ENCODE measurements around the gene ZFP91.

DNA sequence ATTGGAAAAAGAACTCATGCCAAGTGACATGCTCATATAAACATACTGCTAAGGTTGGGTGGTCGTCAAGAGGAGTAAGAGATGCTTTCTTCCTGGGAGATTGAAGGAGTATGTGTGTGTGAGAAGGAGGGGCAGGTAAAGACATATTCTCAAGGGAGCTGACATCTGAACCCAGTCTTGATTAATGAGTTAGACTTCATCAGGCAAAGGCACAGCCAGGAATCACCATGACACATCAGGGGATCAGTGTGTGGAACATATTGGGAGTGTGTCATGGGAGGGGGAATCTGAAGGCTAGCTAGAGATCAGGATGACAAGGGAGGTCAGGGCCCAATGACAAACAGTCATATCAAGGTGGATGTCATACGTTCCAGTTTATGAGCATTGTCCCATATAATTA is 58.5 kb downstream of the ZFP91 start:
- TF ChIP-seq POLR2AphosphoS5 (IDR thresholded peaks at IDR 0.05; ENCODE audit: low read depth): no peak
- TF ChIP-seq, protein P1, sequence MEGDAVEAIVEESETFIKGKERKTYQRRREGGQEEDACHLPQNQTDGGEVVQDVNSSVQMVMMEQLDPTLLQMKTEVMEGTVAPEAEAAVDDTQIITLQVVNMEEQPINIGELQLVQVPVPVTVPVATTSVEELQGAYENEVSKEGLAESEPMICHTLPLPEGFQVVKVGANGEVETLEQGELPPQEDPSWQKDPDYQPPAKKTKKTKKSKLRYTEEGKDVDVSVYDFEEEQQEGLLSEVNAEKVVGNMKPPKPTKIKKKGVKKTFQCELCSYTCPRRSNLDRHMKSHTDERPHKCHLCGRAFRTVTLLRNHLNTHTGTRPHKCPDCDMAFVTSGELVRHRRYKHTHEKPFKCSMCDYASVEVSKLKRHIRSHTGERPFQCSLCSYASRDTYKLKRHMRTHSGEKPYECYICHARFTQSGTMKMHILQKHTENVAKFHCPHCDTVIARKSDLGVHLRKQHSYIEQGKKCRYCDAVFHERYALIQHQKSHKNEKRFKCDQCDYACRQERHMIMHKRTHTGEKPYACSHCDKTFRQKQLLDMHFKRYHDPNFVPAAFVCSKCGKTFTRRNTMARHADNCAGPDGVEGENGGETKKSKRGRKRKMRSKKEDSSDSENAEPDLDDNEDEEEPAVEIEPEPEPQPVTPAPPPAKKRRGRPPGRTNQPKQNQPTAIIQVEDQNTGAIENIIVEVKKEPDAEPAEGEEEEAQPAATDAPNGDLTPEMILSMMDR (IDR thresholded peaks at IDR 0.05; ENCODE audit: insufficient read depth, low read length): no peak
- TF ChIP-seq, protein P2, sequence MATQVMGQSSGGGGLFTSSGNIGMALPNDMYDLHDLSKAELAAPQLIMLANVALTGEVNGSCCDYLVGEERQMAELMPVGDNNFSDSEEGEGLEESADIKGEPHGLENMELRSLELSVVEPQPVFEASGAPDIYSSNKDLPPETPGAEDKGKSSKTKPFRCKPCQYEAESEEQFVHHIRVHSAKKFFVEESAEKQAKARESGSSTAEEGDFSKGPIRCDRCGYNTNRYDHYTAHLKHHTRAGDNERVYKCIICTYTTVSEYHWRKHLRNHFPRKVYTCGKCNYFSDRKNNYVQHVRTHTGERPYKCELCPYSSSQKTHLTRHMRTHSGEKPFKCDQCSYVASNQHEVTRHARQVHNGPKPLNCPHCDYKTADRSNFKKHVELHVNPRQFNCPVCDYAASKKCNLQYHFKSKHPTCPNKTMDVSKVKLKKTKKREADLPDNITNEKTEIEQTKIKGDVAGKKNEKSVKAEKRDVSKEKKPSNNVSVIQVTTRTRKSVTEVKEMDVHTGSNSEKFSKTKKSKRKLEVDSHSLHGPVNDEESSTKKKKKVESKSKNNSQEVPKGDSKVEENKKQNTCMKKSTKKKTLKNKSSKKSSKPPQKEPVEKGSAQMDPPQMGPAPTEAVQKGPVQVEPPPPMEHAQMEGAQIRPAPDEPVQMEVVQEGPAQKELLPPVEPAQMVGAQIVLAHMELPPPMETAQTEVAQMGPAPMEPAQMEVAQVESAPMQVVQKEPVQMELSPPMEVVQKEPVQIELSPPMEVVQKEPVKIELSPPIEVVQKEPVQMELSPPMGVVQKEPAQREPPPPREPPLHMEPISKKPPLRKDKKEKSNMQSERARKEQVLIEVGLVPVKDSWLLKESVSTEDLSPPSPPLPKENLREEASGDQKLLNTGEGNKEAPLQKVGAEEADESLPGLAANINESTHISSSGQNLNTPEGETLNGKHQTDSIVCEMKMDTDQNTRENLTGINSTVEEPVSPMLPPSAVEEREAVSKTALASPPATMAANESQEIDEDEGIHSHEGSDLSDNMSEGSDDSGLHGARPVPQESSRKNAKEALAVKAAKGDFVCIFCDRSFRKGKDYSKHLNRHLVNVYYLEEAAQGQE (IDR thresholded peaks at IDR 0.05; ENCODE audit: insufficient replicate concordance, low read depth): no peak

Data from HL-60 (cell line).